NCI-H2171 treated with DMSO at 0.1 percent for 48 hours (cell line): ENCODE measurements around the gene UGCG.
"Not testable (repeated sequence)": the region's sequence is repeated elsewhere in the genome, so short reads cannot be mapped to it uniquely, and the experiment has no call there.

Experiments
- DNase-seq: peaks from one replicate; lab custom pipeline; 2025; lab: John Stamatoyannopoulos, UW

Gene UGCG

DNA sequence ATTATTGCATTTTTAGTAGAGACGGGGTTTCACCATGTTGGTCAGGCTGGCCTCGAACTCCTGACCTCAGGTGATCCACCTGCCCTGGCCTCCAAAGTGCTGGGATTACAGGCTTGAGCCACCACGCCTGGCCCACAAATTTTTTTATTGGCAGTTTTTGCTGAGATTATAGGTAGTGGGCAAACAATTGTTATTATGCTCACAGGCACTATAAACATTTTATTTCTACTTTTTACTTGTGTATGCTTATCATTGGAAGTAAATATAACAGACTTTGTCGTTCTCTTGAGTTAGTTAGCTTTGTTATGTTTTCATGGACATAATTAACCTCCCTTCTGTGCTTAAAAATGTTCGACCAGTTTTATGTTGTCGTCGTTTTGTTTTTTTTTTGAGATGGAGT is 23.9 kb downstream of the UGCG start:
- DNase-seq: no peak

DNA sequence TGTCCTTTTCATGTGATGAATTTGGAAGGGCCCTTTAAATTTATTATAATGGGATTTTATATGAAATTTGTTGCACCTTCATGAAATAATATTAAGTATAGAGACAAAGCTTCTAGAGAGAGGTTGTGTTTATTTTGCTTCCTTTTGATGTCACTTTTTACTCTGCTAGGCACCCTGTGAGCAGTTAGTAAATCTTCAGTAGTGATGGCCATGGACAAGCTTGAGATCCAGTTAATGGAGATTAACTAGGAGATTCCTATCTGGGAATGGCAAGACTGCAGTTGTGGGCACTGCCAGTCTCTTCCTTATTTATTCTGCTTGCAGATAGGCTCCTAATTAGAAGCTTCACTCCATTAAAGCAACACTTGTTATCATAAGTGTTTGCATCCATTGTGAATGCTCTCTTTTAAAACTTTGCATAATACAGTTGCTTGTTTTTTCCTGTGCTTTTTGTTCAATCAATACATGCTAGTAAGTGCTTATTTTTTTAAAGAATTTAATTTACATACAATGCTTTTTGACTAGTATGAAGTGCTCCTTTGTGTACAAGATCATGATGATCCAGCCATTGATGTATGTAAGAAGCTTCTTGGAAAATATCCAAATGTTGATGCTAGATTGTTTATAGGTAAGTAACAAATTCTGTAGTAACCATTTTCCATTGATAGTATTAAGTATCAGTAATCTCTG is 25.9 kb downstream of the UGCG start:
- peak; percentile 35 for DNase-seq

DNA sequence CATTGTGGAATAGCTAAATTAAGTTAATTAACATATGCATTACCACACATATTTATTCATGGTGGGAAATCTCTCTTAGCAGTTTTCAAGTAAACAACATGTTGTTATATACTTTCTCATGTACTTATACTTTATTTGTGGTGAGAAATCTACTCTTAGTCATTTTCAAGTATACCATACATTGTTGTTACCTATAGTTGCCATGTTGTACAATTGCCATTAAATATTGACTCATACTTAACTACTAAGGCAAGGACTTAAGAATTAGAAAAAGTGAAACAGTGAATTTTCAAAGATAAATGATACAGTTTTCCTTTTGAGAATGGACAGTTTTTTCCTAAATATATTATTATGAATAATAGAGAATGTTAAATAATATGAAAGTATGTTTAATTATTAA is 27.7 kb downstream of the UGCG start:
- DNase-seq: no peak

DNA sequence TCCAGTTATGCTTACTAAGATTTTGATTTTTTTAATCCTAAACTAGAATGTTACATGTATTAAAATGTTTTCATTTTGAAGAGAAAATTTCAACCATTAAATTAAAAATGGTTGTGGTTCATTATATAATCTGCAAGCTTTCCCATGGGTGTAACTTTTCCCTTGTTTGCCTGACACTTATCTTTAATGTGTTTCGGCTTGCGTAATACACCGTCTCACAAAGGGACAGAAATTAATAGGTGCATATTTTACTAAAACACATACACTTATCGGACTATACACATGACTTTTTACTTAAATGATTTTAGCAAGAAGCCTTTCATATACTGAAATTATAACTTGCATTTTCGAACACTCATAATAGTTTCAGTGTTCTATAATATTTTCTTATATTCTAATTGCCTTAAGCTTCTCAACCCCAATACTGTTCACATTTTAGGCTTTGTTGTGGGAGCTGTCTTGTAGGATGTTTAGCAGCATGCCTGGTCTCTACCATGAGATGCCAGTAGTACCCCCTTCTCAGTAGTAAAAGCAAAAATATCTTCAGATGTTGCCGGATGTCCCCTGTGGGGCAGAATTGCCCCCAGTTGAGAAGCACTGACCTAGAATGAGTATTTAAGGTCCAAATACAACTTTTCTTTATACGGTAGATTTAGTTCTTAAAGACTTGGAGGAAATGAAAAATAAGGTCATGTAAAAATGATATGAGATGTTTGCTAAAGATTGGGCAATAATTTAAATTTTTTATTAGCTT is 28.6 kb downstream of the UGCG start:
- no peak for DNase-seq

DNA sequence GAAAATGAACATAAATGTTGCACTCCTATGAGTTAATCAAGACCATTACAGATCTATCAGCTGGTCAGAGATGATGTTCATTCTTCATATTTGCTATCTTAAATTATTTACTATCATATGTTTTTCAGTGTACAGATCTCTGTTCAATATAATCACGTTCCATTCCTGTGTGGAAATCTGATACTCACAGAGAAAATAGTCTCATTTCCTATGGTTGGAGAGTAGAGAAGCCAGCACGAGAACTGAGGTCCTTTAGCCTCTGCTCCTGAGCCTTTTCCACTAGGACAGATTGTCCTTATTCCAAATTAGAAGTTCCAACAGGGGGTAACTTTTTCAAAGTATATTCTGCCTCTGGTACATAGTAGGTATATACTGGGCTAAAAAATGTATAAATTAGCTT is 29.2 kb downstream of the UGCG start:
- DNase-seq: no peak

DNA sequence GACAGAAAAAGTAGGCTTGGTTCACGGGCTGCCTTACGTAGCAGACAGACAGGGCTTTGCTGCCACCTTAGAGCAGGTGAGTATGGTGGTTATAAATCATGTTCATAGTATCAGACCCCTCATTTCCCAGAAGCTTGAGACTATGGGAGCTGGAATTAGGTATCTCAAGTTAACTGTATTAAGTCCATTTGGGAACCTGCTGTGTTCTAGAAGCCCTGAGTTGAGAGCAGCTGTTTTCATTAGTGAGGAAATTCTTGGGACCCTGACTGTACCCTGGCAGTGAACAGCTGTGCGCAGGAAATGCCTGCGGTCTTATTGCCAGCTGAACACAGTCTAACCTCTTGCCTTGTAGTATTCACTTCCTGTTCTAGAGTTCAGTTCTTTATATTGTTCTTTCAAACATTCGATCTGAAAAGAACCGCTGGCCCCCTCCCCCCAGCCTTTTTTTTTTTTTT is 29.8 kb downstream of the UGCG start:
- DNase-seq: no peak

DNA sequence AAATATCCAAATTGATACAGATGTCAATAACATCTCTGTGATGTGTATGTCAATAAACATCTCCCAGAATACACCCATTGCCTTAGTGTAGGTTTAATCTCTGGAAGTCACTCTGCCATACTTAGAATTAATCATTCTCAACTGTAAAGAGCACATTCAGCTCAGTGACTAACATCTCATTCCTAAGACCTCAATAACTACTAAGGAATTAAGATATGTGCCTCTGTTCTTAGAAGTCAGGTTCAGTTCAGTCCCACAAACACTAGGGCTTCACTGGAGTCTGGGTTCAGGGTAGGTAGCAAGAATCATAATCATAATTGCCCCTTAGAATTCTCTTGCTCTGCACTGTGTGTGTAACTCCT is 31.7 kb downstream of the UGCG start:
- DNase-seq: no peak

DNA sequence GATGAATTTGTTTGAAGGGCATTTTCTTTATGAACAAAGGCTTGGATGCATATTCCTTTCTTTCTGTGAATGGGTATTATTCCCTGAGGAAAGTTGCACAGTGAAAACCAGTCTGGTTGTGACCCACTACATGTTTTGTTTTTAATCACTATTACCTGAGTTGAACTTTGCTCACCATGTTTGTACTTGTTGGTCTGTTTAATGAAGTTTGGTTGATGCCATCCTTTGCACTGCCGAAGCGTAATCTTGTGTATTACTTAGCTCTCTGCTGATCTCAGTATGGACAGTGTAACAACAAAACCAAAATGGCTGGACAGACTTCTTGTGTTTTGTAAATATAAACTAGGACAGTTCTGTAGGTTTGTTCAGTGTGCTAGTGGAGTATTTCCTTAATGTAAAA is 38.1 kb downstream of the UGCG start:
- no peak for DNase-seq

DNA sequence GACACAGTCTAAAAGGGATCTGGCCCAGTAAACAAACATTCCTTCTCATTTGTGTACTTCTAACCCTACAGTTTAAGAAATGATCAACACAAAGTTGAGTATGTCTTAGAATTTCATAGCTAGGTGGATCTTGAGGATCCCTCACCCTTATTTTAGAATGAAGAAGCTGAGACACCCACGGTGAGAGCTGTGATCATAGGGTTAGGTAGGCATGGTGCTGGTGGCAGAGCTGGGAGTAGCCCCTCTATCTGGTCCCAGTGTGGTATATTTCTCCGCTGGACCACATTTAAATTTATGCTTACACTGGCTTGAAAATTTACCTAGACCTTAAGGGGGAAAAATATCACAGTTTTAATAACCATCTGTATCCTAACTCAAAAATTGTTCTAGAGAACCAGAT is 39.8 kb downstream of the UGCG start:
- DNase-seq: no peak

DNA sequence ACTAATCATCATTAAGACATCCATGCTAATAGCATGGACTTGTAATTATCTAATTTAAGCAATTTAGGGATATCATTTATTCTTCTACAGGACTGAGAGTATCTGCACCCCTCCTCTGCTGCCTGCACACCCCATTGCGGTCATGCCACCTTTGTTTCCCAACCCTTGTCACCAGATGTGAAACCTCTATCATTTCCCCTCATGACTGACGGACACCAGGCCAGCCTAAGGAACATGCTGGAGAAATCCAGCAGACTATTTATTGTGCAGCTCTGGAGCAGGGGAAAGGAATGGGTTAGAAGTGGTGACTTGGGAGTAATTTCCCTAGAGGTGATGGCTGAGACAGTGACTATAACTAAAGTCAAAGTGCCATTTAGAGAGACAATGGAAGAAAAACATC is 40.7 kb downstream of the UGCG start:
- no peak for DNase-seq

DNA sequence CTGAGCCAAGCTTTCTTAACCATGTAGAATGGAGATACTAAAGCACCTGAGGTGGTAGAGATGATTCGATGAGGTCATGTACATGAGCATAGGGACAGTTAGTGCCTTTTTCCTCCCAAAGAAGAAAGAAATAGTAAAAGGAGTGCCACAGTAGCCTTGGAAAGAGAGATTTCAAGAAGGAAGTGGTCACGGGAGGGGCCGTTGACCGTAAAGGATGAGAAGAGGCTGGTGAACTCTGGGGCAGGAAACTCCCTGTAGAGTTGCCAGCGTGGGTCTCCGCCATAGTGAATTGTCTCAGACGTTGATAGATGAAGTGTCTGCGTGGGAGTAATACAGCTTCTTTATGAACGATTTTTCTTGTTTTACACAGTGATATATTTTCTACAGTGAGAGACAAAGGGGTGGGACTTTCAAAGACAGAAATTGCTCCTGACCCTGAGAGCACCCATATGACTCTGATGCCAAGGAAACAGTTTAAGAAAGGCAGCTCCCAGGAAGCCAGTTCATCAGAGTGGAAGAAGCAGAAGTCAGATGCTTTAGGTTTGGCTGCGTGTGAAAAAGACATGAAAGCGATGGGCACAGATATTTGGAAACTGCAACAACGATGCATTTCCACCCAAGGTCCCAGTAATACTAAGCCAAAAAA is 41.3 kb downstream of the UGCG start:
- no peak for DNase-seq

DNA sequence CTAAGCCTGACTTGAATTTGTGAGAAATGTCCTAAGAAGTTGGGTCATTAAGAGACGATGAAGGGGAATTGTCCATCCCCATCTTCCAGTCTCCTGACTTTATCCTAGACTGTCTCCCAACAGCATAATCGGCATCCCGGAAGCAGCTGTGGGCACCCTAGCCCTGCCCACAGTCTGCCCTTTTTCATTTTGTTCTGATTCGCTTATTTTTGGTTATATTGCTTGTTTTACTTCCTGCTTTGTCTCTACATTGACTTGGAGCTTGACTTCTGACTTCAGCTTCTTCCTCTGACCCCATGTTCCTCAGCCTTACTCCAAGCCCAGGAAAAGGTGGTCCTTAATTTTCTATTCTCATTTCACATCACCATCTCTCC is 41.8 kb downstream of the UGCG start:
- DNase-seq: no peak

DNA sequence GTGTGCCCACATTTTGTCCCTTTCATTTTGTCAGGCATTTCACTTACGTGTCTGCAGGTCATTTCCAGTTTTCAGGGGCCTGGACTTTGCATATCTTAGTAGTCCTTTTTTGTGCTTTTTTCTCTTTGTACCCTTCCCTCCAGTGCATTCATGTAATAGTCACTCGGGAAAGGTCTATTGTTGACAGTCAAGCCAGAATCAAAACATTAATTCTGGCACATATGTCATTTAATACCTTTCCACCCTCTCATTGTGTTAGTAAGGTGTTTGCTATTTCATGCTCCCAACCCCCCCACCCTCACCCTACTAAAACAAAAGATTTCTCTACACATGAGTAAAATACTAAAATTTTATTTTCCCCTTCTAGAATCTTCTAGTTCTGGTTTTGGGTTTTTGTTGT is 42.7 kb downstream of the UGCG start:
- no peak for DNase-seq

DNA sequence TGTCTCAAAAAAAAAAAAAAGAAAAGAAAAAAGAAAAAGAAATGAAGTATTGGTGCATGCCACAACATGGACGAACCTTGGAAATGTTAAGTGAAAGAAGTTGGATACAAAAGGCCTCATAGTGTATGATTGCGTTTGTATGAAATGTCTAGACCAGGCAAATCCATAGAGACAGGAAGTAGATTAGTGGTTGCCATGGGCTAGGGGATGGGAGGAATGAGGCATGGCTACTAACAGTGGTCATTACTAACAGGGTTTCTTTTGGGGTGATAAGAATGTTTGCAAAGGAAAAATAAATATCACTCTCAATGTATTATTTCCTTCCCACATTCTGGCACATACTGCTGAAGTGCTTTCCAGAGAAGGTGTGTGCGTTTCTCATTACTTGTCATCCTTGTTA is 44.1 kb downstream of the UGCG start:
- DNase-seq: no peak

DNA sequence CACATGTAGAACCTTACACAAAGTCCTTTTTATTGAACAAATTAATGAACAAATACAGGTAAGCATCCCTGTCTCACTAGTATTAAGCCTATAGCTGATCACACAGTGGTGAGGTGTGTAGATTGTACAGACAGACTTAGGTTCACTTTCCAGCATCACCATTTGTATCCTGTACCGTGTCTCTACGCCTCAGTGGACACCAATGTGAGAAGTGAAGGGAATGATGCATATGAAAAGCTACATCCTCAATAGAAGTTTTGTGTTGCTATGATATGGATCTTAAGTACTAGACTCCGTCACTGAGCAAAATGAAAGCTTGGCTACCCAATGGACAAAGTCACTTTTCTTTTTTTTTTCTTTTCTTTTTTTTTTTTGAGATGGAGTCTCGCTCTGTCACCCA is 46.6 kb downstream of the UGCG start:
- no peak for DNase-seq

DNA sequence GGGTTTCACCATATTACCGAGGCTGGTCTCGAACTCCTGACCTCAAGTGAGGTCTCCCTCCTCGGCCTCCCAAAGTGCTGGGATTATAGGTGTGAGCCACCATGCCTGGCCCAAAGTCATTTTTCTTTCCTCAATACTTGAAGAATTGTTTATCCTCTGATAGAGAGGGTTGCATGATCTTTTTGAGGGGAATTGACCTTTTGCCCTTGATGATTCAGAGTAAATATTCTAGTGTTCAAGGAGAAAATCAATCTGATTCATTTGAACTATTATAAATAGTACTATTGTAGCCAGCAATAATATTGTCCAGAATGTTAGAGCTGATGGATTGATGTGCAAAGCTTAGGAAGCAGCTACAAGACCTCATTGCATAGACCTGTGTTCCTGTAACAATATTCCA is 47.1 kb downstream of the UGCG start:
- DNase-seq: no peak

DNA sequence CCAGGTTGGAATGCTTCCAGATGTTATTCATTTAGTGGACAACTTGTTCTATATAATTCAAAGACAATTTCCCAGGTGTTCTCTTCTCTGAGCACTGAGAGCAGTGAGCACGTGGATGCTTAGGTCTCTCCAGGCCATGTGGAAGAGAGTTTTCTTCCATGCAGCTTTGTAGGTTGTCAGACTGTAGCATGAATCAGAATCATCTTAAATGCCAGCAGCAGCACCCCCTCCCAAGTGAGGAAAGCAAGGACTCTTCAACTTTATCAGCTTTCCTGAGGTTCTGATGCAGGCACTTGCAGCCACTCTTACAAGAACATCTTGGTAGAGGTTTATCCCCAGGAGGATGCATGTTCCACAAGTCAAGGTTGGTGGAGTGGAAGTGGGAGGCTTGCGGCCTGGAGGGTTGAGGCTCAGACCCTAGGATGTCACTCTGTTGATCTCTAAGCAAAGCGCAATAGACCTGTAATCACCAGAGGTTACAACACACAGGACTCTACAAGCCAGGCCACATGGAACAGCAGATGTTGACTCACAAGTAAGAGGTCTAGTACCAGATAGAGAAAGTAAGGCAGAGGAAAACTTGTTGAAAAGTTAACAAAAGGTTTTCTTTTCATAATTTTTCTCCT is 47.7 kb downstream of the UGCG start:
- DNase-seq: no peak

DNA sequence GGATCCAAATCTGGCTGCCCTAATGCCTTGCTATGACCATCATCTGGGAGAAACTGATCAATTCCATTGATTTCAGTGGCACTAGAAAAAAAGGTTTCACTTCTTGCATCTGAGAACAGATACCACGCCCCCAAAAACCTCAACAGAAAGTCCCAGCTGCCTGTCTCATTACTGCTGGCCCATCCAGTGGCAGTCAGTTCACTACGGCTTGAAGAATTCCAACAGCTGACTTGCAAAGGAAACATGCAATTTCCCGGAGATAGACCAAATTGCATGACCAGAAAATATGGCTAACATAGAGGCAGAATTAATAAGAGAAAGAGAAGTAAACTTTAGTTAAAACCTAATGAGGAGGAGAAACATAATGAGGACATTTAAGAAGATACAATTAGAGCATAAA is 48.6 kb downstream of the UGCG start:
- DNase-seq: no peak

DNA sequence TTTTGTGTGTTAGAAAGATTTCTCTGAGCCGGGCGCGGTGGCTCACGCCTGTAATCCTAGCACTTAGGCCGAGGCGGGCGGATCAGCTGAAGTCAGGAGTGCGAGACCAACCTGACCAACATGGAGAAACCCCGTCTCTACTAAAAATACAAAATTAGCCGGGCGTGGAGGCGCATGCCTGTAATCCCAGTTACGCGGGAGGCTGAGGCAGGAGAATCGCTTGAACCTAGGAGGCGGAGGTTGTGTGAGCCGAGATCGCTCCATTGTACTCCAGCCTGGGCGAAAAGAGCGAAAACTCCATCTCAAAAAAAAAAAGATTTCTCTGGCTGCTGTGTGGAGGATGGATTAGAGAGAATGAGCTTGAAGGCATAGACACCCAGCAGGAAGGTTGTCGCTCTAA is 51.5 kb downstream of the UGCG start:
- DNase-seq: not testable (repeated sequence)

DNA sequence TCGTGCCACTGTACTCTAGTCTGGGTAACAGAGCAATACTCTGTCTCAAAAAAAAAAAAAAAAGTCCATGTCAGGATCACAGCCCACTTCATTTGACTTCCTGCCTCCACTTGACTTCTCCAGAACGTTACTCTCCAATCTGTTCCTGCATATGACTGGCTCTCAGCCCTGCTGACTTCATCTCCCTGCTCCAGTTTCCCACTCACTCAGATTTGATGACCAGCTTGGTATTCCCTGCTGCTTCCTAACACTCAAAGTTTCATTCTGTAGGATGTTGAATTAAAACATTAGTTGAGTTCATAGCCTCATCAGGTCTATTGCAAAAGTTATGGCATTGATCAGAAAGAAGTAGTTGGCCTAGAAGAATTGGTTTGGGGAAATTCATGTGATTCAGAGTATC is 52.3 kb downstream of the UGCG start:
- no peak for DNase-seq

DNA sequence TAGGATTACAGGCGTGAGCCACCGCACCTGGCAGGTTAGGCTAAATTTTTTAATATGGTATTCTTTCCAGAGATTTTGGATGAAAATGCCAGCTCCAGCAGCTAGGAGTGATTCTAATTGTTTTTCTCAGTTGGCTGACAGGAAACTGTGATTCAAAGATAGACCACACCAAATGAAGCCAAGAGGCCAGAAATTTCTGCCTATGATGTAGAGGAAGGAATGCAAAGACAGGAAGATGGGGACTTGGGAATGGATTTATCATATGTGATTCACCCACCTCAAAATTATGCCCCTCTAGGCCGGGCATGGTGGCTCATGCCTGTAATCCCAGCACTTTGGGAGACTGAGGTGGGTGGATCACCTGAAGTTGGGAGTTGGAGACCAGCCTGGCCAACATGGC is 53.3 kb downstream of the UGCG start:
- DNase-seq: no peak

DNA sequence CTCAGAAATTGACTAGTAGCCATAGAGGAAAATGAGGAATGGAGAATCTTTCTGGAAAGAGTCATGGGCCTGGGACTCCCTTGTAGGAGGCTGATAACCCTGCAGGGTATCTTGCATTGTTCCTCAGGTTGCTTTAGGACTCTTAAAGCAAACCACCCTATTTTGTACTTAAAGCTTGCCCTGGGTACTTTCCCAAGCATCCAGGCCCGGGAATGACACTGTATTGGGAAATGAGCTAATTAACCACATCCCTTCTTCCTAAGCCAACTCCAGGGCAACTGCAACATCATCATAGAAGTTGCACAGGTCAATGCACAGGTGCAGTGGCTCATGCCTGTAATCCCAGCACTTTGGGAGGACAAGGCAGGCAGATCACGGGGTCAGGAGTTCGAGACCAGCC is 55.9 kb downstream of the UGCG start:
- no peak for DNase-seq

DNA sequence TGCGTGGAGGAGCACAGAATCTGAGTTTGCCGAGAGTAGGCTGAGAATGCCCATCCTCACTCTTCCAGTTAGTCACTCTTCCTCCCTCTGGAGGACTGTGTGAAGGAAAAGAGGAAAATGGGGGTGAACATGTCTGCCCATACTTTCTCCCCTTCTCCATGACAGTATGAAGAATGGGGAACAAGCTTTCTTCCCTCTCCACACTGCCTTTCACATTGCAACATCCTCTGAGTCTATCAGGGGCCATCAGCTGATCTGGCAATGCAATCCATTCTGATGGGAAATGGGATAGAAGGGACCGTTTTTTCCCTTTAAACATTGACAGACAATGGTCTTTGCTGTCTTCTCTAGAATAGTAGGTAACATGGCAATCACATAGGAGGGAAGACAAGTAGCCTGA is 56.8 kb downstream of the UGCG start:
- DNase-seq: no peak
